Measurements from ENCODE around the gene ANKLE1.

The ANKLE1 gene

GRCh38 chr19:17327654-17328516, 46.2 kb downstream of the ANKLE1 start:
- no peak for DNase-seq

- DNase-seq: no peak
These were observed 47.0 kb downstream of the ANKLE1 start for GRCh38 chr19:17328517-17329365.

- no peak for DNase-seq
These were observed 47.9 kb downstream of the ANKLE1 start for GRCh38 chr19:17329366-17330261.

DNA sequence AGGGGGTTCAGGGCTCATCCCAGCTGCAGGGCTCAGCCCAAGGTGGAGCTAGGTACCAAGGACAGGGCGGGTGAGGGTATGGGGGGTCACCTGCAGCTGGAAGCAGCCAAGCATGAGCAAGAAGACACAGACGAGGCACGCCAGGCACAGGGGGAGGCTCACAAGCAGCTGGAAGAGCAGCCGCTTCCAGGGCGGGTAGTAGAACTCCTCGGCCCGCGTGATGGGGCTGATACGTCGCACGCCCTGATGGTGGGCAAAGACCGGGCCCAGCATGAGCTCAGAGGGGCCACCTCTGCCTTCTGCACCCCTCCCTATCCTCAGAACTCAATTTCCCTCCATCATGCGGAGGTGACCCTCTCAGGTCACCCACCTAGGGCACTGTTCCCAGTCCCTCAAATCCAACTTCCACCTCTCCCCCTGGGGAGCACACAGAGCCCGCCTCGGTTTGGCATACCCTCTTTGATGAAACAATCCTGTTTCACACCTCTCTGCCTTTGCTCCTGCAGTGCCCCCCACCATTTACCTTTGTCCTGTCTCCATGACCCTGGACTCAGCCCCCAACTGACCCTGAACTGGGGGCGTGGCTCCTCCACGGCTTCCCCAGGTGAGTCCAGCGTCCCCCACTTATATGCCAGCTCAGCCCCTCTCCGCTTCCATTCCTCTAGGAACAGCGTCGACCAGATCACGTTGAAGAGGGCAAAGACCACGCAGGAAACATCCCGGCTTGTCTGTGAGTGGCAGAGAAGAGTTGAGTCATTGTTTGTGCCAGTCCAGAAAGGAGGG, 48.8 kb downstream of the ANKLE1 start:
- DNase-seq: no peak

DNA sequence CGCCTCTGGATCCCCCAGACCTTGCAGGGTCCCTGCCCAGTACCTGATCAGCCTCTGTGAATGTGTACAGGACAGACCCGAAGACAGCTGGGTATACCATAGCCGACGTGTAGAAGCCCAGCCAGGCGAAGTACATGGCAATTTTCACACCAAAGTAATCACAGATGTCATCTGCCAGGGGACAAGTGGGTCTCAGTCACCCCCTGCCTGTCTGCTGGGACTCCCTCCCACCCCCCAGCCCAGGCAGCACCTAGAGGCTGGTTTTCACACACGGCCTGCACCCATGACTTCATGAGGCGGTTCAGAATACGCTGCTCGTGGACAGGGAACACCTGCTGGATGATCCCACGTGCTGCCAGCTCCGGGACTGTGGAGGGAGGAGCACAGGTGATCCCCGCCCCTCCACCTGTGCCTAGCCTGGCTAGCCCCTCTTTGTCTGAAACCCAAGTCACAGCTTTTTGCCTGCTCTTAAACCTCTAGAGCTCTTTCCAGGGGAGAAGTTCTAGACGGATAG, 49.4 kb downstream of the ANKLE1 start:
- no peak for DNase-seq

- no peak for DNase-seq
These were observed 50.6 kb downstream of the ANKLE1 start for GRCh38 chr19:17332360-17332676.

- DNase-seq: no peak
These were observed 51.2 kb downstream of the ANKLE1 start for GRCh38 chr19:17332677-17333581.

DNA sequence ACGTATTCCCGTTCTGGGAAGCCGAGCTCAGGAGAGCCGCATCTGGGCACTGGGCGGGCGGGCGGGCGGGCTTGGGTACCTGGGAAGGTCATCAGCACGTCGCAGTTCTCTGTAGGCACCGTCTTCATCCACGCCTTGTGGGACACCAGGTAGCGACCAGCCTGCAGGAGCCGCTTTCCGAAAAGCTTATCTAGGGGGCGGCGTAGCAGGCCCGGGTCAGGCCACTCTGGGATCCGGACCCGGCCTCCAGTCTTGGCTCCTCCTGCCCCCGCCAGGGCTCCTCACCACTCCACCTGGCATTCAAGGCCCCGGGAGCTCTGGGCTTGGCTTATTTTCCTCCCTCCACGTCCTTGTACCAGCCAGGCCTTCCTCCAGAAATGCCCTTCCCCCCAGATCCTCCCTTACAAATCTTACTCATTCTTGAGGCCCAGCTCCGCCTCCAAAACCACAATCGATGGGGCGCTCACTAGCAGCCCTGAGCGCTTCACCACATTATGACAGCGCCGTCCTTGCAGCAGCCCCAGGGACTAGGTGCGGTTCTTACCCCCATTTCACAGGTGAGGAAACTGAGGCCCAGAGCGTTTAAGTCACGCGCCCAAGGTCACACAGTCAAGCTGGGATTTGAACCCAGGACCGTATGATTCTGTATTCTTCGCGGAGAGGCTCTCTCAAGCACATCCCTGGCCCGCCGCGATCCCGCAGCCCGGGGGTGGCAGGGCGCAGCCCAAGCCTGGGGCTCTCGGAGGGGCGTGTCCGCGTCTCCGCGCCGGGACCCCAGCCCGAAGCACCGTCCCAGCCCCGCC, 52.1 kb downstream of the ANKLE1 start:
- no peak for DNase-seq

- DNase-seq: peak; percentile 91
These were observed 53.0 kb downstream of the ANKLE1 start, which contains the start of gene ANO8 for GRCh38 chr19:17334414-17335409. Gene ANO8 (minus strand): TSS chr19:17334855. CDS start chr19:17334670, 185 bp downstream.

- no peak for DNase-seq
These were observed 53.9 kb downstream of the ANKLE1 start for GRCh38 chr19:17335575-17335974.
